Bronchial epithelial cell (primary cell): ENCODE measurements around the gene PER3. TPM values are rescaled to one million over a fixed set of nuclear protein-coding genes. Genes with fewer than 3 reads are reported as not detected.

ENCODE experiments used
- DNase-seq: peaks from one replicate; pipeline ENCODE4 v3.0.0-alpha.2; 2010; ENCODE audit warnings: low read depth
- FAIRE-seq: peaks from 2 replicates; lab custom pipeline; 2011; peaks lifted over from hg19 to GRCh38; lab: Jason Lieb, UNC
- H3K27me3 ChIP-seq: 2 replicates; pipeline ENCODE4 v1.5.1; 2011; ENCODE audit warnings: low read length; ENCODE audit not compliant: control insufficient read depth, insufficient read depth
- H3K36me3 ChIP-seq: 2 replicates; pipeline ENCODE4 v1.5.1; 2011; ENCODE audit warnings: low read length; ENCODE audit not compliant: control insufficient read depth, insufficient read depth
- H3K4me3 ChIP-seq: 2 replicates; pipeline ENCODE4 v1.5.1; 2011; ENCODE audit warnings: mild to moderate bottlenecking, low read depth, low read length, control low read depth
- total RNA-seq: library from RNA; depleted of rRNA; stranded (reverse); fragments of >200 nt; gene quantifications from 2 replicates; pipeline ENCODE4 v1.2.1, GENCODE V29; 2014
- TF ChIP-seq, protein P1 (sequence below): IDR thresholded peaks from 2 replicates; pipeline ENCODE4 v1.5.1; 2011; ENCODE audit warnings: mild to moderate bottlenecking, moderate library complexity, low read length, control low read depth, inconsistent platforms; ENCODE audit not compliant: insufficient read depth, severe bottlenecking

Gene PER3
- total RNA-seq, 1 donor from 2014 or later: 4.5 TPM

DNA sequence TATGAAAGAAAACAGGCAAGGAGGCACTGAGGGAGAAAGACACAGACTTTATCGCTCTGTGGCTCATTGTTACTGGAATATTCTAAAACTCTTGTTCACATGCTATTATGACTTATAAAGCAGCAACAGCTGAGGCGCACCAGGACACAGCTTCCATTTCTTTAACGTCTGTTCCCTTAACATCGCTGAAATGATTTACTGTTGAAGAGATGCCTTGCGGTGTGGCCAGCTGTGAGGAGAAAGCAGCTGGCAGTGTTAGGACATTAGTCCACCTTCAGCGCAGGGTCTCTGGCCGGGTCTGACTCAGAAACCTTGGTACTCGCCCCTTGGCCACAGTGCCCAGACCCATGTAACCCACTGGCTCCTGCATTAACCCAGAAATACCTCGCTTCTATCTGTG lies 3.1 kb upstream of the PER3 start:
- TF ChIP-seq, protein P1, sequence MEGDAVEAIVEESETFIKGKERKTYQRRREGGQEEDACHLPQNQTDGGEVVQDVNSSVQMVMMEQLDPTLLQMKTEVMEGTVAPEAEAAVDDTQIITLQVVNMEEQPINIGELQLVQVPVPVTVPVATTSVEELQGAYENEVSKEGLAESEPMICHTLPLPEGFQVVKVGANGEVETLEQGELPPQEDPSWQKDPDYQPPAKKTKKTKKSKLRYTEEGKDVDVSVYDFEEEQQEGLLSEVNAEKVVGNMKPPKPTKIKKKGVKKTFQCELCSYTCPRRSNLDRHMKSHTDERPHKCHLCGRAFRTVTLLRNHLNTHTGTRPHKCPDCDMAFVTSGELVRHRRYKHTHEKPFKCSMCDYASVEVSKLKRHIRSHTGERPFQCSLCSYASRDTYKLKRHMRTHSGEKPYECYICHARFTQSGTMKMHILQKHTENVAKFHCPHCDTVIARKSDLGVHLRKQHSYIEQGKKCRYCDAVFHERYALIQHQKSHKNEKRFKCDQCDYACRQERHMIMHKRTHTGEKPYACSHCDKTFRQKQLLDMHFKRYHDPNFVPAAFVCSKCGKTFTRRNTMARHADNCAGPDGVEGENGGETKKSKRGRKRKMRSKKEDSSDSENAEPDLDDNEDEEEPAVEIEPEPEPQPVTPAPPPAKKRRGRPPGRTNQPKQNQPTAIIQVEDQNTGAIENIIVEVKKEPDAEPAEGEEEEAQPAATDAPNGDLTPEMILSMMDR: no peak
- DNase-seq (no peak), FAIRE-seq (peak; percentile 36)

DNA sequence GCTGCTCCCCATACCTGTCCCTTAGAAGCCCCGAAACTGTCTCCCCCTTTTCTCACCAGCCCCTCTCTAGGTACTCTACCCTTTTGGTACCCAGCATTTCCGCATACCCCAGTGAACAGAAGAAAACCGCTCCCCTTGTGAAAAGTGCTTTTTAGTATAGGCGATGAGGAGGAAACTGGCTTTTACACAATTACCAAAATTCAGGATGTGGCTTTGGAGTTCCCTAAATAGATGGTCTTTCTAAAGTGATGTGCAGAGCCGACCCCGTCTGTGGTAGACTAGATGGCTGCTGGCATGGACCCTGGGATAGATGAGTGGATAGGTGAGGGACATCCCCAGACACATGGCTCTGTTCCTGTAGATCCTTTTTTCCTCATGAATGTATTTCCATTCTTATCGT lies 2.6 kb upstream of the PER3 start:
- Histone ChIP-seq H3K4me3 (no peak overlapping the region), H3K36me3 (peaks cover 9% of the 10 kb centered on the region), H3K27me3 (no peaks in the 10 kb centered on the region)
- DNase-seq (no peak), FAIRE-seq (no peak)
- TF ChIP-seq, protein P1: no peak

More for the DNA sequence above, 3.1 kb upstream of the PER3 start:
- H3K4me3 ChIP-seq: no peak overlapping the region
- H3K27me3 ChIP-seq: no peaks in the 10 kb centered on the region
- peaks cover 9% of the 10 kb centered on the region for H3K36me3 ChIP-seq

DNA sequence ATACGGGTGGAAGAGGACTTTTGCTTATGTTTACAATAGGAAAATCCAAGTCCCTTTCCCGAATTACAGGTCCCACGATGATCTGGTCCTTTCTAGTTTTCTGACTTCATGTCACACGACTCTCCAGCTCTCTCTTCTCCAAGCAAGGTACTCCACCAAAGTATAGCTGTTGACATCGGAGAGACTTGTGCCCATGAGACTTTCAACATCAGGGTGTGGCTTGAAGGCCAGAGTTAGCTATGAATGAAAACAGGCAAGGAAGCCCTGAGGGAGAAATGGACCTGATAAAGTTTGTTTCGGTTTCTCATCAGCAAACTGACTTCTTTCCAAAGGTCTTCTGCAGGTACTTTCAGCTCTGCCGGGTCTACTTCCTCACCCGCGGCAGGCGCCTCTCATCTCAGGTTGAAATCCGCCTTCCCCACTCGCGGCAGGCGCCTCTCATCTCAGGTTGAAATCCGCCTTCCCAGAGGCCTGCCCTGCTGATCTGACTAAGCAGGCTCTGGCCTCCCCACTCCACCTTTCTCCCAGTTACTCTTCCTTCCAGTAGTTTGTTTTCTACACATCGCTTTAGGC lies 2.1 kb upstream of the PER3 start:
- TF ChIP-seq, protein P1: no peak
- DNase-seq (no peak), FAIRE-seq (peak; percentile 91)
- peaks cover 8% of the 10 kb centered on the region for H3K36me3 ChIP-seq
- no peak overlapping the region for H3K4me3 ChIP-seq
- no peaks in the 10 kb centered on the region for H3K27me3 ChIP-seq

DNA sequence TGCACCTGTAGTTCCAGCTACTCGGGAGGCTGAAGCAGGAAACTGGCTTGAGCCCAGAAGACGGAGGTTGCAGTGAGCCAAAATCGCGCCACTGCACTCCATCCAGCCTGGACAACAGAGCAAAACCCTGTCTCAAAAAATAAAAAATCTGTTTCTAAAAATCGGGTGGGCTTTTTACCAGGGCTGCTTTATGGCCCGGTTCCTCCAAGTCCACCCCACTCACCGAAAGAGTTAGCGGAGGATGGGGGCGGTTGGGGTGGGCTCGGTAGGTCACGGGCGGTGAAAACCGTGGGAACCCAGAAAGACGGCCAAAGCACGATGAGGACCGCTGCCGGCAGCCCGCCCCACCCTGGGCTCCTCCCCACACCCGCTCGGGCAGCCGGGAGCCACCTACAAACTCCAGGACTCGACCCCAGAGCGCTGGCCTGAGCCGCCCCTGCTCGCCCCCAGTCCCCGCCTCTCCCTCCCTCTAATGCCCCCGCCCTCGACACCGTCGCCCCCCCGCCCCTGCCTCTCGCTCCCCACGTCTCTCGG lies 846 bp upstream of the PER3 start:
- Histone ChIP-seq H3K4me3 (peak overlapping the region; percentile 48), H3K36me3 (peaks cover 3% of the 10 kb centered on the region), H3K27me3 (no peaks in the 10 kb centered on the region)
- no peak for FAIRE-seq
- TF ChIP-seq, protein P1: no peak
- no peak for DNase-seq

DNA sequence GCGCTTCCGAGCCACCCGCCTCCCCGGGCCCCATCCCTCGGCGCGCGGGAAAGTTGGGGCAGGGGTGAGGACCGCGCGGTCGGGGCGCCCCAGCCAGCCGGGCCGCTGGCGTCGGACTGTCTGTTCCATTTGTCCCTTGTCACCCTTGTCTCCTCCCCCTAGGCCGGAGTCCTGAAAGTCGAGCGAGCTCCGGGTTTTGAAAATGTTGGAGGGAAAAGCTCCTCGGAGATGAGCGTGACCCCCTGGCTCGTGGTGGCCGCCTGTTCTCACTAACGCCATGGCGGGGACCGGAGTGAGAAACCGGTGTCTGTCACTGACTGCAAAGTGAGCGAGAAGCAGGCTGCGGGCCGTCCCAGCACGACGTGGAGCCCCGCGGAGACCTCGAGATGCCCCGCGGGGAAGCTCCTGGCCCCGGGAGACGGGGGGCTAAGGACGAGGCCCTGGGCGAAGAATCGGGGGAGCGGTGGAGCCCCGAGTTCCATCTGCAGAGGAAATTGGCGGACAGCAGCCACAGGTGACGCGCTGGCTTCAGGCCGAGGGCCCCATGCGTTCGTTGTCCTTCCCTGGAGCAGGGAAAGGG lies 491 bp downstream of the PER3 start:
- H3K36me3 ChIP-seq: no peaks in the 10 kb centered on the region
- no peak for FAIRE-seq
- TF ChIP-seq, protein P1: no peak
- peak overlapping the region; percentile 47 for H3K4me3 ChIP-seq
- H3K27me3 ChIP-seq: no peaks in the 10 kb centered on the region
- no peak for DNase-seq
